ENCODE measurements around the gene SH3GL2.

SH3GL2 gene

GRCh38 chr9:17824191-17824590 lies 245.3 kb downstream of the SH3GL2 start:
- DNase-seq, result no peak

GRCh38 chr9:17824616-17825264 lies 245.9 kb downstream of the SH3GL2 start:
- no peak for DNase-seq

- DNase-seq, result no peak
These were observed 246.4 kb downstream of the SH3GL2 start for GRCh38 chr9:17825265-17825659.

- DNase-seq, result no peak
These were observed 250.2 kb downstream of the SH3GL2 start for GRCh38 chr9:17829064-17829463.

GRCh38 chr9:17829812-17830385 lies 251.0 kb downstream of the SH3GL2 start:
- no peak for DNase-seq

GRCh38 chr9:17832812-17833211 lies 253.9 kb downstream of the SH3GL2 start:
- no peak for DNase-seq

GRCh38 chr9:17833846-17834245 lies 255.0 kb downstream of the SH3GL2 start:
- DNase-seq, result no peak

GRCh38 chr9:17837965-17838364 lies 259.1 kb downstream of the SH3GL2 start:
- DNase-seq, result no peak

GRCh38 chr9:17839776-17840175 lies 260.9 kb downstream of the SH3GL2 start:
- peak; percentile 47 for DNase-seq

GRCh38 chr9:17843236-17843635 lies 264.4 kb downstream of the SH3GL2 start:
- no peak for DNase-seq
